Measurements from ENCODE around the gene PRDM5. TPM values are rescaled to one million over a fixed set of nuclear protein-coding genes. Genes with fewer than 3 reads are reported as not detected.

Gene PRDM5
- total RNA-seq = 0.67 TPM
- polyA plus RNA-seq = under 1 TPM in 2 of 4 donors, not detected in 2; 0.07 to 0.11 TPM

DNA sequence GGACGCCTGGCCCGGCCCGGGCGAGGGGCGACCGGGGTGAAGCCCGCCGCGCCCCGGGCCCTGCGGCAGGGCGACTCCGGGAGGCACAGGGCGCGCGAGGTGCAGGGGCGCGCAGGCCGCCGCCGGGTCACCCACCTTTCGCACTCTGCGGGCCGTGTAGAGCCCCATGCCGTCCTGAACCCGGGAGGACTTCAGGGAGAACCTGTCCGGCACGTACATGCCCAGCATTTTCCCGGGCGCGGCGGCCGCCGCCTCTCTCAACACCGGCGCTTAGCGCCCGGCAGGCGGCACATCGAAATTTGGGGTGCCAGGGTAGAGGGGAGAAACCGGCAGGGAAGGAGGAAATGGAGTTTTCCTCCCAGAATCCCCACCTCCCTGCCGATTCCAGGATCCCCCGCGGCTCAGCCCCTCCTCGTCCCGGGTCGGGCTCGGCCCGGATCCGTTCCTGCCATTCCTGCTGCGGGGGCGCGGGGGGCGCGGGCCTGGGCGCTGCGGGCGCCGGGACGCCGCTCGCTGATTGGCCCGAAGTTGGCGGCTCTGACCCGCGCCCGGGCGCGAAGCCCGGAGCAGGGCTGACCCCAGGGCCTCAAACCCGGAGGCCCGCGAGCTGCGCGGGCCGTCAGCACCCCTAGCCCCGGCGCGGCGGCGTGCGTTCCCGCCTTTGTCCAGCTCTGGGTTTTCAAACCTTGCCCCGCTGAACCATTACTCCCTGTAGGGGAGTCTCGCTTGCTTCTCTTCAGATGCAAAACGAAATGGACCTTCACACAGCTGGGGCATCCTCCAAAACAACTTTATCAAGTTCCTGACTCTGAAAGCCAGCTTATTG is at the start of gene PRDM5:
Gene PRDM5, minus strand, starts transcription at position 346 of the 826 bp plus-strand sequence. Its CDS starts 118 bp downstream, at position 228.
- Mint-ChIP-seq H3K27me3 (peaks cover 79% of the 10 kb centered on the region), H3K4me1 (peaks cover 0 to 12% (median 5%) of the 10 kb centered on the region in 4 donors), H3K27ac (peak within 1 kb of the TSS in 1 of 3 donors; percentile 52), H3K9me3 (peaks cover 0 to 4% (median 0%) of the 10 kb centered on the region in 7 donors), H3K4me3 (peak within 1 kb of the TSS; percentile 58 to 92 (median 72)), H3K36me3 (peaks cover 7% of the 10 kb centered on the region)
- Histone ChIP-seq H3K9me3 (ENCODE audit: control insufficient read depth in 2 of 2, low read length in 2 of 2) (no peaks in the 10 kb centered on the region), H3K36me3 (ENCODE audit: control insufficient read depth, insufficient read depth, low read length) (no peaks in the 10 kb centered on the region), H3K4me3 (ENCODE audit: low read depth, low read length) (no peak within 1 kb of the TSS), H3K4me1 (ENCODE audit: control insufficient read depth, insufficient read depth, low read length, poor library complexity, severe bottlenecking) (peaks cover 6% of the 10 kb centered on the region), H3K27ac (ENCODE audit: insufficient read depth, low read length, poor library complexity, severe bottlenecking) (no peak within 1 kb of the TSS), H3K27me3 (ENCODE audit: control insufficient read depth, insufficient read depth, low read length) (peaks cover 45% of the 10 kb centered on the region)
- ATAC-seq (ENCODE audit: low read depth in 2 of 2) (no peak), DNase-seq (peak in 1 of 3 donors; percentile 20)

DNA sequence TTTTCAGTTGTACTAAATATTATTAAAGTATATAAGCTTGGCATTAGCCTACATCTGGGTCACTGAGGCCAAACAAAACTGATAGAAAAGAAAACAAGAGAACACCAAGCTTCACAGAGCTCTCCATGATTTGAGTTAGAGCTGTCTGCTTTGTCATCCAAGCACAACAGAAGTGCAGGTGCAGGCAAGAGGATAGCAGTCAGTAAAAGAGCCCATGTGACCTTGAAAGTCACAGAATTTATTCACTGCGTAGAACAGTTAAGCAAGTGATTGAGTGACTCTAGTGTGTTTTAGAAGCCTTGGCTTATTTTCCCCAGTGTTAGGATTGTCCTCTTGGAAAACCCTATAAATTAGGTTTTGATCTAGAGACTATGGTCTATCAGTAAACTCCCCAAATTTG is 49.4 kb upstream of the PRDM5 start:
- Histone ChIP-seq H3K27me3 (ENCODE audit: control insufficient read depth, insufficient read depth, low read length) (peaks cover 7% of the 10 kb centered on the region), H3K4me1 (ENCODE audit: control insufficient read depth, insufficient read depth, low read length, poor library complexity, severe bottlenecking) (no peaks in the 10 kb centered on the region), H3K36me3 (ENCODE audit: control insufficient read depth, insufficient read depth, low read length) (no peaks in the 10 kb centered on the region), H3K9me3 (ENCODE audit: control insufficient read depth in 2 of 2, low read length in 2 of 2) (no peaks in the 10 kb centered on the region), H3K4me3 (ENCODE audit: low read depth, low read length) (no peak overlapping the region), H3K27ac (ENCODE audit: insufficient read depth, low read length, poor library complexity, severe bottlenecking) (no peak overlapping the region)
- H3K27me3 Mint-ChIP-seq = peaks cover 13% of the 10 kb centered on the region
- no peak for DNase-seq
- no peak for ATAC-seq (ENCODE audit: low read depth in 2 of 2)
- H3K4me3 Mint-ChIP-seq = no peak overlapping the region
- peaks cover 0 to 3% (median 0%) of the 10 kb centered on the region in 4 donors for H3K4me1 Mint-ChIP-seq
- peaks cover 0 to 1% (median 0%) of the 10 kb centered on the region in 7 donors for H3K9me3 Mint-ChIP-seq
- H3K27ac Mint-ChIP-seq = no peak overlapping the region
- H3K36me3 Mint-ChIP-seq = no peaks in the 10 kb centered on the region

GRCh38 chr4:120965938-120966337 is 43.4 kb upstream of the PRDM5 start:
- Mint-ChIP-seq H3K36me3 (no peaks in the 10 kb centered on the region), H3K27me3 (peaks cover 18% of the 10 kb centered on the region), H3K27ac (no peak overlapping the region), H3K4me3 (no peak overlapping the region), H3K9me3 (peaks cover 0 to 1% (median 0%) of the 10 kb centered on the region in 7 donors), H3K4me1 (peaks cover 0 to 3% (median 0%) of the 10 kb centered on the region in 4 donors)
- Histone ChIP-seq H3K27me3 (ENCODE audit: control insufficient read depth, insufficient read depth, low read length) (peaks cover 5% of the 10 kb centered on the region), H3K9me3 (ENCODE audit: control insufficient read depth in 2 of 2, low read length in 2 of 2) (no peaks in the 10 kb centered on the region), H3K4me3 (ENCODE audit: low read depth, low read length) (no peak overlapping the region), H3K4me1 (ENCODE audit: control insufficient read depth, insufficient read depth, low read length, poor library complexity, severe bottlenecking) (no peaks in the 10 kb centered on the region), H3K36me3 (ENCODE audit: control insufficient read depth, insufficient read depth, low read length) (no peaks in the 10 kb centered on the region), H3K27ac (ENCODE audit: insufficient read depth, low read length, poor library complexity, severe bottlenecking) (no peak overlapping the region)
- DNase-seq (no peak), ATAC-seq (ENCODE audit: low read depth in 2 of 2) (no peak)

DNA sequence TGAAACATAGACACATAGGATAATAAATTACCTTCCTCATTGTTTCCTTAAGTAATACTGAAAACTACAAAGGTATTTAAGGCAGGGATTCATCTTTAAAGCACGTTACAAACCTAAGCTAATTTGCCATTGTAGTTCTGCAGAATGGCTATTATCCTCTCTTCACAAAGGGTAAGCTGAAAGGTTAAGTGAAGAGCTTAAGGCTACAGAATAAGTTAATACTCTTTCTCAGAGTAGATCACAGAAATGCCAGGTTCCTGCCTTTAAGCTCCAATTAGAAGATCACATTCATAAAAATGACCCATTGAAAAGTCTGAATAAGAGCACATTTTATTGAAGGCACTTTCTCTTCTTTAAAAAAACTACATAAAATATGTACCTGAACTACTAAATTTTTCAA is 42.1 kb upstream of the PRDM5 start:
- Mint-ChIP-seq H3K36me3 (no peaks in the 10 kb centered on the region), H3K27me3 (peaks cover 20% of the 10 kb centered on the region), H3K27ac (no peak overlapping the region), H3K4me1 (peaks cover 0 to 3% (median 0%) of the 10 kb centered on the region in 4 donors), H3K9me3 (peaks cover 0 to 1% (median 0%) of the 10 kb centered on the region in 7 donors), H3K4me3 (no peak overlapping the region)
- no peaks in the 10 kb centered on the region for H3K36me3 ChIP-seq (ENCODE audit: control insufficient read depth, insufficient read depth, low read length)
- no peak overlapping the region for H3K4me3 ChIP-seq (ENCODE audit: low read depth, low read length)
- no peaks in the 10 kb centered on the region for H3K9me3 ChIP-seq (ENCODE audit: control insufficient read depth in 2 of 2, low read length in 2 of 2)
- H3K27me3 ChIP-seq (ENCODE audit: control insufficient read depth, insufficient read depth, low read length) = peaks cover 5% of the 10 kb centered on the region
- H3K27ac ChIP-seq (ENCODE audit: insufficient read depth, low read length, poor library complexity, severe bottlenecking) = no peak overlapping the region
- DNase-seq (no peak), ATAC-seq (ENCODE audit: low read depth in 2 of 2) (no peak)
- H3K4me1 ChIP-seq (ENCODE audit: control insufficient read depth, insufficient read depth, low read length, poor library complexity, severe bottlenecking) = no peaks in the 10 kb centered on the region

GRCh38 chr4:120963449-120963848 is 40.9 kb upstream of the PRDM5 start:
- no peak overlapping the region for H3K4me3 Mint-ChIP-seq
- H3K4me1 Mint-ChIP-seq = no peaks in the 10 kb centered on the region
- peaks cover 5% of the 10 kb centered on the region for H3K27me3 ChIP-seq (ENCODE audit: control insufficient read depth, insufficient read depth, low read length)
- no peaks in the 10 kb centered on the region for H3K9me3 Mint-ChIP-seq
- H3K27me3 Mint-ChIP-seq = peaks cover 20% of the 10 kb centered on the region
- H3K4me3 ChIP-seq (ENCODE audit: low read depth, low read length) = no peak overlapping the region
- no peak overlapping the region for H3K27ac Mint-ChIP-seq
- H3K9me3 ChIP-seq (ENCODE audit: control insufficient read depth in 2 of 2, low read length in 2 of 2) = no peaks in the 10 kb centered on the region
- H3K27ac ChIP-seq (ENCODE audit: insufficient read depth, low read length, poor library complexity, severe bottlenecking) = no peak overlapping the region
- no peak for ATAC-seq (ENCODE audit: low read depth in 2 of 2)
- no peaks in the 10 kb centered on the region for H3K36me3 Mint-ChIP-seq
- no peak for DNase-seq
- no peaks in the 10 kb centered on the region for H3K4me1 ChIP-seq (ENCODE audit: control insufficient read depth, insufficient read depth, low read length, poor library complexity, severe bottlenecking)
- no peaks in the 10 kb centered on the region for H3K36me3 ChIP-seq (ENCODE audit: control insufficient read depth, insufficient read depth, low read length)

- H3K27ac Mint-ChIP-seq = no peak overlapping the region
- peaks cover 16% of the 10 kb centered on the region for H3K27me3 Mint-ChIP-seq
- H3K4me1 Mint-ChIP-seq = no peaks in the 10 kb centered on the region
- Histone ChIP-seq H3K27ac (ENCODE audit: insufficient read depth, low read length, poor library complexity, severe bottlenecking) (no peak overlapping the region), H3K4me1 (ENCODE audit: control insufficient read depth, insufficient read depth, low read length, poor library complexity, severe bottlenecking) (no peaks in the 10 kb centered on the region), H3K4me3 (ENCODE audit: low read depth, low read length) (no peak overlapping the region), H3K27me3 (ENCODE audit: control insufficient read depth, insufficient read depth, low read length) (peaks cover 3% of the 10 kb centered on the region), H3K9me3 (ENCODE audit: control insufficient read depth in 2 of 2, low read length in 2 of 2) (no peaks in the 10 kb centered on the region), H3K36me3 (ENCODE audit: control insufficient read depth, insufficient read depth, low read length) (no peaks in the 10 kb centered on the region)
- DNase-seq = no peak
- H3K4me3 Mint-ChIP-seq = no peak overlapping the region
- no peaks in the 10 kb centered on the region for H3K9me3 Mint-ChIP-seq
- H3K36me3 Mint-ChIP-seq = no peaks in the 10 kb centered on the region
- ATAC-seq (ENCODE audit: low read depth in 2 of 2) = no peak
Observed at GRCh38 chr4:120960656-120961267, 38.2 kb upstream of the PRDM5 start.

- Mint-ChIP-seq H3K4me1 (no peaks in the 10 kb centered on the region), H3K9me3 (peaks cover 5 to 27% (median 13%) of the 10 kb centered on the region in 7 donors), H3K36me3 (no peaks in the 10 kb centered on the region), H3K27ac (no peak overlapping the region), H3K27me3 (no peaks in the 10 kb centered on the region), H3K4me3 (no peak overlapping the region)
- no peak for ATAC-seq (ENCODE audit: low read depth in 2 of 2)
- no peaks in the 10 kb centered on the region for H3K4me1 ChIP-seq (ENCODE audit: control insufficient read depth, insufficient read depth, low read length, poor library complexity, severe bottlenecking)
- H3K9me3 ChIP-seq (ENCODE audit: control insufficient read depth in 2 of 2, low read length in 2 of 2) = peaks cover 4 to 5% of the 10 kb centered on the region in 2 experiments
- no peaks in the 10 kb centered on the region for H3K27me3 ChIP-seq (ENCODE audit: control insufficient read depth, insufficient read depth, low read length)
- H3K4me3 ChIP-seq (ENCODE audit: low read depth, low read length) = no peak overlapping the region
- H3K36me3 ChIP-seq (ENCODE audit: control insufficient read depth, insufficient read depth, low read length) = no peaks in the 10 kb centered on the region
- DNase-seq = no peak
- H3K27ac ChIP-seq (ENCODE audit: insufficient read depth, low read length, poor library complexity, severe bottlenecking) = no peak overlapping the region
Observed at GRCh38 chr4:120948382-120948781, 25.9 kb upstream of the PRDM5 start.

Data from CD4-positive, CD25-positive, alpha-beta regulatory T cell (primary cell).